ENCODE data around the gene SFMBT1. TPM values are rescaled to one million over a fixed set of nuclear protein-coding genes. Genes with fewer than 3 reads are reported as not detected.

SFMBT1 gene
- total RNA-seq, 2 donors from 2014 or later = 7.4 to 13.5 TPM

GRCh38 chr3:53051929-53052328 is 6.1 kb upstream of the SFMBT1 start:
- TF ChIP-seq CTCF (IDR thresholded peaks at IDR 0.05) = no peak

GRCh38 chr3:53049987-53050386 is 4.1 kb upstream of the SFMBT1 start:
- TF ChIP-seq CTCF (IDR thresholded peaks at IDR 0.05) = no peak
- Histone ChIP-seq H3K36me3 (no peaks in the 10 kb centered on the region), H3K9me3 (no peaks in the 10 kb centered on the region), H3K27me3 (replicated peaks; ENCODE audit: insufficient read depth) (no peaks in the 10 kb centered on the region), H3K4me3 (no peak overlapping the region), H3K4me1 (ENCODE audit: control insufficient read depth in 1 of 2, low read depth in 2 of 2) (peaks cover 0 to 10% of the 10 kb centered on the region in 2 donors), H3K27ac (no peak overlapping the region)
- ATAC-seq (ENCODE audit: insufficient number of reproducible peaks, low FRiP score, low read depth) = no peak
- DNase-seq (ENCODE audit: low spot score) = no peak

More at GRCh38 chr3:53051929-53052328, 6.1 kb upstream of the SFMBT1 start:
- H3K4me1 ChIP-seq (ENCODE audit: control insufficient read depth in 1 of 2, low read depth in 2 of 2) = peaks cover 0 to 2% of the 10 kb centered on the region in 2 donors
- no peaks in the 10 kb centered on the region for H3K27me3 ChIP-seq (replicated peaks; ENCODE audit: insufficient read depth)
- H3K36me3 ChIP-seq = no peaks in the 10 kb centered on the region
- no peak for DNase-seq (ENCODE audit: low spot score)
- H3K4me3 ChIP-seq = no peak overlapping the region
- ATAC-seq (ENCODE audit: insufficient number of reproducible peaks, low FRiP score, low read depth) = no peak
- no peaks in the 10 kb centered on the region for H3K9me3 ChIP-seq
- H3K27ac ChIP-seq = no peak overlapping the region

- Histone ChIP-seq H3K9me3 (no peaks in the 10 kb centered on the region), H3K27me3 (replicated peaks; ENCODE audit: insufficient read depth) (no peaks in the 10 kb centered on the region), H3K27ac (peak overlapping the region; percentile 42 to 79), H3K4me3 (peak overlapping the region; percentile 96), H3K4me1 (ENCODE audit: control insufficient read depth in 1 of 2, low read depth in 2 of 2) (peaks cover 2 to 19% of the 10 kb centered on the region in 2 donors), H3K36me3 (no peaks in the 10 kb centered on the region)
- no peak for DNase-seq (ENCODE audit: low spot score)
- ATAC-seq (ENCODE audit: insufficient number of reproducible peaks, low FRiP score, low read depth) = peak; percentile 27
- TF ChIP-seq CTCF (IDR thresholded peaks at IDR 0.05) = peak; percentile 22
Observed at GRCh38 chr3:53046171-53047170, 598 bp upstream of the SFMBT1 start.

- peak overlapping the region; percentile 88 for H3K4me3 ChIP-seq
- no peak for DNase-seq (ENCODE audit: low spot score)
- no peaks in the 10 kb centered on the region for H3K27me3 ChIP-seq (replicated peaks; ENCODE audit: insufficient read depth)
- TF ChIP-seq CTCF (IDR thresholded peaks at IDR 0.05) = no peak
- no peaks in the 10 kb centered on the region for H3K9me3 ChIP-seq
- no peak for ATAC-seq (ENCODE audit: insufficient number of reproducible peaks, low FRiP score, low read depth)
- H3K4me1 ChIP-seq (ENCODE audit: control insufficient read depth in 1 of 2, low read depth in 2 of 2) = peaks cover 2 to 19% of the 10 kb centered on the region in 2 donors
- H3K36me3 ChIP-seq = no peaks in the 10 kb centered on the region
- peak overlapping the region; percentile 76 to 79 for H3K27ac ChIP-seq
Observed at GRCh38 chr3:53044711-53045517, 959 bp downstream of the SFMBT1 start.

GRCh38 chr3:53044371-53044710 is 1.5 kb downstream of the SFMBT1 start:
- H3K9me3 ChIP-seq = no peaks in the 10 kb centered on the region
- peaks cover 2 to 19% of the 10 kb centered on the region in 2 donors for H3K4me1 ChIP-seq (ENCODE audit: control insufficient read depth in 1 of 2, low read depth in 2 of 2)
- no peak for TF ChIP-seq CTCF (IDR thresholded peaks at IDR 0.05)
- H3K27me3 ChIP-seq (replicated peaks; ENCODE audit: insufficient read depth) = no peaks in the 10 kb centered on the region
- peak overlapping the region; percentile 88 for H3K4me3 ChIP-seq
- no peaks in the 10 kb centered on the region for H3K36me3 ChIP-seq
- no peak for ATAC-seq (ENCODE audit: insufficient number of reproducible peaks, low FRiP score, low read depth)
- peak overlapping the region; percentile 76 to 79 for H3K27ac ChIP-seq
- no peak for DNase-seq (ENCODE audit: low spot score)
